Keratinocyte (primary cell): ENCODE measurements around the gene FGF19.

Experiments used
- CTCF ChIP-seq, 3 experiments: IDR thresholded peaks in 1 of 3; conservative IDR thresholded peaks in 1 of 3; optimal IDR thresholded peaks in 1 of 3; 2 replicates in 2 of 3; 3 replicates in 1 of 3; pipeline versions ENCODE3 to v1.5.1; 2011; ENCODE audit warnings: low read length in 3 of 3, mild to moderate bottlenecking in 3 of 3, moderate library complexity in 2 of 3, control low read depth in 1 of 3, inconsistent platforms in 1 of 3; ENCODE audit not compliant: insufficient read depth in 2 of 3; ENCODE audit errors: extremely low read depth in 1 of 3
- EZH2 ChIP-seq: IDR thresholded peaks from one replicate; pipeline ENCODE4 v1.6.1; 2012; ENCODE audit warnings: inconsistent platforms, mild to moderate bottlenecking, low read length, moderate library complexity

- TF ChIP-seq CTCF (optimal IDR thresholded peaks at IDR 0.05 in 1 of 3, IDR thresholded peaks at IDR 0.05 in 1 of 3, conservative IDR thresholded peaks at IDR 0.05 in 1 of 3; ENCODE audit: extremely low read depth in 1 of 3, insufficient read depth in 2 of 3, low read length in 3 of 3) (no peak), EZH2 (no peak)
Measured at GRCh38 chr11:69657456-69657910, 46.3 kb downstream of the FGF19 start.
